OCI-M2 (cell line): ENCODE measurements around the gene TENT4A.

Experiments
- DNase-seq: peaks from one replicate; lab custom pipeline; 2025; ENCODE audit not compliant: unreplicated experiment; lab: John Stamatoyannopoulos, UW

TENT4A gene

GRCh38 chr5:6792911-6793471 lies 79.8 kb downstream of the TENT4A start:
- DNase-seq, result no peak

- no peak for DNase-seq
Measured at GRCh38 chr5:6801236-6801635, 88.0 kb downstream of the TENT4A start.

- DNase-seq, result no peak
Measured at GRCh38 chr5:6803981-6804550, 90.8 kb downstream of the TENT4A start.

GRCh38 chr5:6804766-6805501 lies 91.7 kb downstream of the TENT4A start:
- no peak for DNase-seq

- no peak for DNase-seq
Measured at GRCh38 chr5:6805841-6806240, 92.6 kb downstream of the TENT4A start.
